GM23338 (cell line): ENCODE data around the gene DIP2B. TPM values are rescaled to one million over a fixed set of nuclear protein-coding genes. Genes with fewer than 3 reads are reported as not detected.

Experiments used
- ATAC-seq: fragments of 200-7000 bp; cut with Tn5 transposase; 3 replicates; pipeline ENCODE4 v1.9.1; 2020
- DNase-seq: peaks from one replicate; pipeline ENCODE4 v3.0.0-alpha.2; 2015; ENCODE audit warnings: low spot score
- H2AFZ ChIP-seq: fragments of 200-600 bp; sonication (generic); 2 replicates; pipeline ENCODE4 v1.8.0; 2016; ENCODE audit warnings: antibody characterized with exemption, mild to moderate bottlenecking, moderate library complexity
- H3F3A ChIP-seq: fragments of 200-600 bp; sonication (generic); replicated peaks from 2 replicates; pipeline ENCODE4 v1.8.0; 2017; ENCODE audit warnings: antibody characterized with exemption, mixed run types, low read depth
- H3K27ac ChIP-seq: fragments of 200-600 bp; sonication (generic); 2 replicates; pipeline ENCODE4 v1.6.1; 2016; ENCODE audit warnings: low read depth
- H3K27me3 ChIP-seq: fragments of 200-600 bp; sonication (generic); 2 replicates; pipeline ENCODE4 v1.8.0; 2016; ENCODE audit warnings: mild to moderate bottlenecking, mixed run types, moderate library complexity; ENCODE audit not compliant: insufficient read depth
- H3K36me3 ChIP-seq: fragments of 200-600 bp; sonication (generic); 2 replicates; pipeline ENCODE4 v1.8.0; 2016; ENCODE audit warnings: mild to moderate bottlenecking; ENCODE audit not compliant: insufficient read depth
- H3K4me1 ChIP-seq: fragments of 200-600 bp; sonication (generic); 2 replicates; pipeline ENCODE4 v1.8.0; 2016; ENCODE audit warnings: mild to moderate bottlenecking, moderate library complexity; ENCODE audit not compliant: insufficient read depth
- H3K4me2 ChIP-seq: fragments of 200-600 bp; sonication (generic); 2 replicates; pipeline ENCODE4 v1.7.1; 2017; ENCODE audit warnings: mixed run types
- H3K4me3 ChIP-seq: fragments of 200-600 bp; sonication (generic); 2 replicates; pipeline ENCODE4 v1.6.1; 2016; ENCODE audit warnings: mixed run types
- H3K79me2 ChIP-seq: fragments of 200-600 bp; sonication (generic); replicated peaks from 2 replicates; pipeline ENCODE4 v1.8.0; 2017; ENCODE audit warnings: mild to moderate bottlenecking; ENCODE audit not compliant: insufficient read depth
- H3K9me2 ChIP-seq: fragments of 200-600 bp; sonication (generic); 2 replicates; pipeline ENCODE4 v1.8.0; 2017; ENCODE audit not compliant: insufficient read depth
- H4K20me1 ChIP-seq: fragments of 200-600 bp; sonication (generic); replicated peaks from 2 replicates; pipeline ENCODE4 v1.8.0; 2017; ENCODE audit warnings: mild to moderate bottlenecking; ENCODE audit not compliant: insufficient read depth
- H3K27ac Mint-ChIP-seq: 2 replicates; pipeline ENCODE4 v1.8.0; 2020; ENCODE audit warnings: inconsistent platforms, mild to moderate bottlenecking, moderate library complexity, mixed read lengths
- H3K27me3 Mint-ChIP-seq: 3 replicates; pipeline ENCODE4 v1.8.0; 2022; ENCODE audit warnings: low read depth, mild to moderate bottlenecking, moderate library complexity, mixed read lengths, inconsistent platforms; ENCODE audit not compliant: insufficient read depth, poor library complexity
- H3K36me3 Mint-ChIP-seq: 3 replicates; pipeline ENCODE4 v1.8.0; 2021; ENCODE audit warnings: low read depth, mild to moderate bottlenecking, inconsistent platforms, moderate library complexity, mixed read lengths
- H3K4me1 Mint-ChIP-seq: 3 replicates; pipeline ENCODE4 v1.8.0; 2020; ENCODE audit warnings: mild to moderate bottlenecking, inconsistent platforms, mixed read lengths
- H3K4me3 Mint-ChIP-seq: 3 replicates; pipeline ENCODE4 v1.8.0; 2021; ENCODE audit warnings: moderate library complexity, mild to moderate bottlenecking, inconsistent platforms, mixed read lengths
- H3K9me3 Mint-ChIP-seq: 3 replicates; pipeline ENCODE4 v1.8.0; 2020; ENCODE audit warnings: moderate library complexity, mild to moderate bottlenecking, inconsistent platforms, mixed read lengths
- CREB1 ChIP-seq: fragments of 250-450 bp; sonication (Bioruptor Pico); IDR thresholded peaks from 2 replicates; pipeline ENCODE4 v1.5.0; 2020; ENCODE audit warnings: low read depth, mild to moderate bottlenecking, moderate library complexity
- ETS1 ChIP-seq: IDR thresholded peaks from 2 replicates; pipeline ENCODE4 v1.6.1; 2016; ENCODE audit warnings: antibody characterized with exemption
- EZH2 ChIP-seq: fragments of 200-600 bp; sonication (generic); IDR thresholded peaks from one replicate; pipeline ENCODE4 v1.8.0; 2017; ENCODE audit warnings: antibody characterized with exemption, mild to moderate bottlenecking, low read depth; ENCODE audit not compliant: unreplicated experiment
- EZH2phosphoT487 ChIP-seq: fragments of 200-600 bp; sonication (generic); IDR thresholded peaks from one replicate; pipeline ENCODE4 v1.8.1; 2018; ENCODE audit warnings: antibody characterized with exemption; ENCODE audit not compliant: unreplicated experiment
- JUNB ChIP-seq: IDR thresholded peaks from one replicate; pipeline ENCODE4 v1.6.1; 2016; ENCODE audit warnings: antibody characterized with exemption; ENCODE audit not compliant: unreplicated experiment
- NANOG ChIP-seq: IDR thresholded peaks from 2 replicates; pipeline ENCODE4 v1.6.1; 2016; ENCODE audit warnings: antibody characterized with exemption, borderline replicate concordance
- POLR2AphosphoS5 ChIP-seq: IDR thresholded peaks from 2 replicates; pipeline ENCODE4 v1.6.1; 2016; ENCODE audit warnings: antibody characterized with exemption, low read depth
- STAT1 ChIP-seq: IDR thresholded peaks from one replicate; pipeline ENCODE4 v1.6.1; 2016; ENCODE audit warnings: antibody characterized with exemption; ENCODE audit not compliant: unreplicated experiment
- ZNF114 ChIP-seq: fragments of 250-450 bp; sonication (Bioruptor Pico); IDR thresholded peaks from 2 replicates; pipeline ENCODE4 v1.5.0; 2020; ENCODE audit warnings: mild to moderate bottlenecking, moderate library complexity
- ZNF331 ChIP-seq: fragments of 250-450 bp; sonication (Bioruptor Pico); IDR thresholded peaks from 2 replicates; pipeline ENCODE4 v1.5.0; 2020; ENCODE audit warnings: low read depth, mild to moderate bottlenecking, moderate library complexity
- polyA plus RNA-seq: library from polyadenylated mRNA; unstranded; fragments of >200 nt; fragmentation: Nextera tagmentation; extraction: Ambion mirVana; gene quantifications from 2 replicates; pipeline ENCODE4 v1.2.1, GENCODE V29; 2016
- total RNA-seq: library from RNA; depleted of rRNA; stranded (reverse); fragments of >200 nt; shearing (Covaris generic); gene quantifications from 2 replicates; pipeline ENCODE4 v1.2.3, GENCODE V29; 2014
- TF ChIP-seq, protein P1 (sequence below): fragments of 250-450 bp; sonication (Bioruptor Pico); IDR thresholded peaks from 2 replicates; pipeline ENCODE4 v1.5.0; 2020; ENCODE audit warnings: mild to moderate bottlenecking, moderate library complexity
- TF ChIP-seq, protein P2 (sequence below), 2 experiments: fragments of 200-600 bp in 1 of 2; sonication (generic) in 1 of 2; conservative IDR thresholded peaks; 2 replicates each; pipeline versions ENCODE4 v1.5.1 to v1.6.1; 2016 to 2017; ENCODE audit warnings: antibody characterized with exemption in 2 of 2, low read depth in 2 of 2, mild to moderate bottlenecking in 2 of 2, moderate library complexity in 1 of 2
- TF ChIP-seq, protein P3 (sequence below): IDR thresholded peaks from one replicate; pipeline ENCODE4 v1.6.1; 2018; ENCODE audit warnings: antibody characterized with exemption; ENCODE audit not compliant: unreplicated experiment

DIP2B gene
- total and polyA plus RNA-seq, 2 experiments from 2014 or later = 8.0 to 36.4 TPM

- H3K27ac ChIP-seq = no peak overlapping the region
- H2AFZ ChIP-seq = no peak overlapping the region
- H3K4me3 ChIP-seq = no peak overlapping the region
- H3K36me3 ChIP-seq = no peaks in the 10 kb centered on the region
- peaks cover 2% of the 10 kb centered on the region for H3K27me3 Mint-ChIP-seq
- ATAC-seq (no peak), DNase-seq (no peak)
- no peaks in the 10 kb centered on the region for H3K36me3 Mint-ChIP-seq
- H3K27ac Mint-ChIP-seq = no peak overlapping the region
- H3K79me2 ChIP-seq = peaks cover 91% of the 10 kb centered on the region
- no peak overlapping the region for H3K4me3 Mint-ChIP-seq
- no peaks in the 10 kb centered on the region for H4K20me1 ChIP-seq
- H3K4me2 ChIP-seq = 0 out of 2 replicates have a peak overlapping the region, but pooled peaks have one; percentile 2
- no peaks in the 10 kb centered on the region for H3K27me3 ChIP-seq
- no peaks in the 10 kb centered on the region for H3K9me2 ChIP-seq
- no peaks in the 10 kb centered on the region for H3F3A ChIP-seq
- TF ChIP-seq NANOG (no peak), ETS1 (no peak), EZH2 (no peak), EZH2phosphoT487 (no peak), CREB1 (CRISPR knock-in tag) (no peak), ZNF331 (no peak), JUNB (no peak), ZNF114 (CRISPR knock-in tag) (no peak), POLR2AphosphoS5 (no peak), STAT1 (no peak)
- TF ChIP-seq, protein P1, sequence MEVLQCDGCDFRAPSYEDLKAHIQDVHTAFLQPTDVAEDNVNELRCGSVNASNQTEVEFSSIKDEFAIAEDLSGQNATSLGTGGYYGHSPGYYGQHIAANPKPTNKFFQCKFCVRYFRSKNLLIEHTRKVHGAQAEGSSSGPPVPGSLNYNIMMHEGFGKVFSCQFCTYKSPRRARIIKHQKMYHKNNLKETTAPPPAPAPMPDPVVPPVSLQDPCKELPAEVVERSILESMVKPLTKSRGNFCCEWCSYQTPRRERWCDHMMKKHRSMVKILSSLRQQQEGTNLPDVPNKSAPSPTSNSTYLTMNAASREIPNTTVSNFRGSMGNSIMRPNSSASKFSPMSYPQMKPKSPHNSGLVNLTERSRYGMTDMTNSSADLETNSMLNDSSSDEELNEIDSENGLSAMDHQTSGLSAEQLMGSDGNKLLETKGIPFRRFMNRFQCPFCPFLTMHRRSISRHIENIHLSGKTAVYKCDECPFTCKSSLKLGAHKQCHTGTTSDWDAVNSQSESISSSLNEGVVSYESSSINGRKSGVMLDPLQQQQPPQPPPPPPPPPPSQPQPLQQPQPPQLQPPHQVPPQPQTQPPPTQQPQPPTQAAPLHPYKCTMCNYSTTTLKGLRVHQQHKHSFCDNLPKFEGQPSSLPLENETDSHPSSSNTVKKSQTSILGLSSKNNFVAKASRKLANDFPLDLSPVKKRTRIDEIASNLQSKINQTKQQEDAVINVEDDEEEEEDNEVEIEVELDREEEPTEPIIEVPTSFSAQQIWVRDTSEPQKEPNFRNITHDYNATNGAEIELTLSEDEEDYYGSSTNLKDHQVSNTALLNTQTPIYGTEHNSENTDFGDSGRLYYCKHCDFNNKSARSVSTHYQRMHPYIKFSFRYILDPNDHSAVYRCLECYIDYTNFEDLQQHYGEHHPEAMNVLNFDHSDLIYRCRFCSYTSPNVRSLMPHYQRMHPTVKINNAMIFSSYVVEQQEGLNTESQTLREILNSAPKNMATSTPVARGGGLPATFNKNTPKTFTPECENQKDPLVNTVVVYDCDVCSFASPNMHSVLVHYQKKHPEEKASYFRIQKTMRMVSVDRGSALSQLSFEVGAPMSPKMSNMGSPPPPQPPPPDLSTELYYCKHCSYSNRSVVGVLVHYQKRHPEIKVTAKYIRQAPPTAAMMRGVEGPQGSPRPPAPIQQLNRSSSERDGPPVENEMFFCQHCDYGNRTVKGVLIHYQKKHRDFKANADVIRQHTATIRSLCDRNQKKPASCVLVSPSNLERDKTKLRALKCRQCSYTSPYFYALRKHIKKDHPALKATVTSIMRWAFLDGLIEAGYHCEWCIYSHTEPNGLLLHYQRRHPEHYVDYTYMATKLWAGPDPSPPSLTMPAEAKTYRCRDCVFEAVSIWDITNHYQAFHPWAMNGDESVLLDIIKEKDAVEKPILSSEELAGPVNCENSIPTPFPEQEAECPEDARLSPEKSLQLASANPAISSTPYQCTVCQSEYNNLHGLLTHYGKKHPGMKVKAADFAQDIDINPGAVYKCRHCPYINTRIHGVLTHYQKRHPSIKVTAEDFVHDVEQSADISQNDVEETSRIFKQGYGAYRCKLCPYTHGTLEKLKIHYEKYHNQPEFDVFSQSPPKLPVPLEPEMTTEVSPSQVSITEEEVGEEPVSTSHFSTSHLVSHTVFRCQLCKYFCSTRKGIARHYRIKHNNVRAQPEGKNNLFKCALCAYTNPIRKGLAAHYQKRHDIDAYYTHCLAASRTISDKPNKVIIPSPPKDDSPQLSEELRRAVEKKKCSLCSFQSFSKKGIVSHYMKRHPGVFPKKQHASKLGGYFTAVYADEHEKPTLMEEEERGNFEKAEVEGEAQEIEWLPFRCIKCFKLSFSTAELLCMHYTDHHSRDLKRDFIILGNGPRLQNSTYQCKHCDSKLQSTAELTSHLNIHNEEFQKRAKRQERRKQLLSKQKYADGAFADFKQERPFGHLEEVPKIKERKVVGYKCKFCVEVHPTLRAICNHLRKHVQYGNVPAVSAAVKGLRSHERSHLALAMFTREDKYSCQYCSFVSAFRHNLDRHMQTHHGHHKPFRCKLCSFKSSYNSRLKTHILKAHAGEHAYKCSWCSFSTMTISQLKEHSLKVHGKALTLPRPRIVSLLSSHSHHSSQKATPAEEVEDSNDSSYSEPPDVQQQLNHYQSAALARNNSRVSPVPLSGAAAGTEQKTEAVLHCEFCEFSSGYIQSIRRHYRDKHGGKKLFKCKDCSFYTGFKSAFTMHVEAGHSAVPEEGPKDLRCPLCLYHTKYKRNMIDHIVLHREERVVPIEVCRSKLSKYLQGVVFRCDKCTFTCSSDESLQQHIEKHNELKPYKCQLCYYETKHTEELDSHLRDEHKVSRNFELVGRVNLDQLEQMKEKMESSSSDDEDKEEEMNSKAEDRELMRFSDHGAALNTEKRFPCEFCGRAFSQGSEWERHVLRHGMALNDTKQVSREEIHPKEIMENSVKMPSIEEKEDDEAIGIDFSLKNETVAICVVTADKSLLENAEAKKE (CRISPR knock-in tag) = no peak
- TF ChIP-seq, protein P2, sequence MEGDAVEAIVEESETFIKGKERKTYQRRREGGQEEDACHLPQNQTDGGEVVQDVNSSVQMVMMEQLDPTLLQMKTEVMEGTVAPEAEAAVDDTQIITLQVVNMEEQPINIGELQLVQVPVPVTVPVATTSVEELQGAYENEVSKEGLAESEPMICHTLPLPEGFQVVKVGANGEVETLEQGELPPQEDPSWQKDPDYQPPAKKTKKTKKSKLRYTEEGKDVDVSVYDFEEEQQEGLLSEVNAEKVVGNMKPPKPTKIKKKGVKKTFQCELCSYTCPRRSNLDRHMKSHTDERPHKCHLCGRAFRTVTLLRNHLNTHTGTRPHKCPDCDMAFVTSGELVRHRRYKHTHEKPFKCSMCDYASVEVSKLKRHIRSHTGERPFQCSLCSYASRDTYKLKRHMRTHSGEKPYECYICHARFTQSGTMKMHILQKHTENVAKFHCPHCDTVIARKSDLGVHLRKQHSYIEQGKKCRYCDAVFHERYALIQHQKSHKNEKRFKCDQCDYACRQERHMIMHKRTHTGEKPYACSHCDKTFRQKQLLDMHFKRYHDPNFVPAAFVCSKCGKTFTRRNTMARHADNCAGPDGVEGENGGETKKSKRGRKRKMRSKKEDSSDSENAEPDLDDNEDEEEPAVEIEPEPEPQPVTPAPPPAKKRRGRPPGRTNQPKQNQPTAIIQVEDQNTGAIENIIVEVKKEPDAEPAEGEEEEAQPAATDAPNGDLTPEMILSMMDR (conservative IDR thresholded peaks at IDR 0.05; ENCODE audit: low read depth in 2 of 2) = no peak
- TF ChIP-seq, protein P3, sequence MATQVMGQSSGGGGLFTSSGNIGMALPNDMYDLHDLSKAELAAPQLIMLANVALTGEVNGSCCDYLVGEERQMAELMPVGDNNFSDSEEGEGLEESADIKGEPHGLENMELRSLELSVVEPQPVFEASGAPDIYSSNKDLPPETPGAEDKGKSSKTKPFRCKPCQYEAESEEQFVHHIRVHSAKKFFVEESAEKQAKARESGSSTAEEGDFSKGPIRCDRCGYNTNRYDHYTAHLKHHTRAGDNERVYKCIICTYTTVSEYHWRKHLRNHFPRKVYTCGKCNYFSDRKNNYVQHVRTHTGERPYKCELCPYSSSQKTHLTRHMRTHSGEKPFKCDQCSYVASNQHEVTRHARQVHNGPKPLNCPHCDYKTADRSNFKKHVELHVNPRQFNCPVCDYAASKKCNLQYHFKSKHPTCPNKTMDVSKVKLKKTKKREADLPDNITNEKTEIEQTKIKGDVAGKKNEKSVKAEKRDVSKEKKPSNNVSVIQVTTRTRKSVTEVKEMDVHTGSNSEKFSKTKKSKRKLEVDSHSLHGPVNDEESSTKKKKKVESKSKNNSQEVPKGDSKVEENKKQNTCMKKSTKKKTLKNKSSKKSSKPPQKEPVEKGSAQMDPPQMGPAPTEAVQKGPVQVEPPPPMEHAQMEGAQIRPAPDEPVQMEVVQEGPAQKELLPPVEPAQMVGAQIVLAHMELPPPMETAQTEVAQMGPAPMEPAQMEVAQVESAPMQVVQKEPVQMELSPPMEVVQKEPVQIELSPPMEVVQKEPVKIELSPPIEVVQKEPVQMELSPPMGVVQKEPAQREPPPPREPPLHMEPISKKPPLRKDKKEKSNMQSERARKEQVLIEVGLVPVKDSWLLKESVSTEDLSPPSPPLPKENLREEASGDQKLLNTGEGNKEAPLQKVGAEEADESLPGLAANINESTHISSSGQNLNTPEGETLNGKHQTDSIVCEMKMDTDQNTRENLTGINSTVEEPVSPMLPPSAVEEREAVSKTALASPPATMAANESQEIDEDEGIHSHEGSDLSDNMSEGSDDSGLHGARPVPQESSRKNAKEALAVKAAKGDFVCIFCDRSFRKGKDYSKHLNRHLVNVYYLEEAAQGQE = no peak
- peaks cover 10% of the 10 kb centered on the region; the same call in 1 of the 2 replicates for H3K4me1 ChIP-seq
- no peaks in the 10 kb centered on the region; the same call in 2 of the 3 replicates for H3K9me3 Mint-ChIP-seq
- peaks cover 16% of the 10 kb centered on the region for H3K4me1 Mint-ChIP-seq
Observed at GRCh38 chr12:50545786-50546185, 41.0 kb downstream of the DIP2B start.
